ENCODE results near the gene DISP3. TPM values are rescaled to one million over a fixed set of nuclear protein-coding genes. Genes with fewer than 3 reads are reported as not detected.

The DISP3 gene
- total and polyA plus RNA-seq, 4 donors: 0.04 to 0.18 (median 0.07) TPM; not detected in 1

DNA sequence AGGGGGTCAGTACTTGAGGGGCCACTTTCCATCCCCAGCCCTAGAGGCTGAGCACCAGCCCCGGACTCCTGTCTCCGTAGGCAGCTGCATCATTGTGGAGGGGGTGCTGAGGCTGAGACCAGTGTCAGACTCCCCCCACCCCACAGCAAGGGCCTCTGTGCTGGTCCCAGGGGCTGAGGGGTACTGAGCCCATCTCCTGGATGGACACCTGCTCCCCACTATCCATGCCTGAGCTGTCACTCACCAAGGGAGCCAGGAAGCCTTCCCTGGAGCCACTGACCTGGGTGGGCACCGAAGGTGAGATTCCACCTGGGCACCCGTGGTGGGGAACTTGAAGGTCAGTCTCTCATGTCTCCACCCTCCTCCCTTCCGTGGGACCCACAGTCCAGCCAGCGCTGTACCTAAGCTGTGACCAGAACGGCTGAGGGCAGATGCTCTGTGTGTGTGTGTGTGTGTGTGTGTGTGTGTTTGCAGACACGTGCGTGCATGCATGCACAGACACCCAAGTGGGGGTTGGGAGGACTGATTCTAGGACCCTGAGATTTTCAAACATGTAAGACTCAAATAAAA lies 9.3 kb downstream of the DISP3 start:
- Histone ChIP-seq H3K9me3 (ENCODE audit: control insufficient read depth in 4 of 4, insufficient read depth in 3 of 4, low read length in 3 of 4) (peaks cover 0 to 2% (median 0%) of the 10 kb centered on the region in 4 donors), H3K27me3 (ENCODE audit: control insufficient read depth in 3 of 3, insufficient read depth in 3 of 3, low read length in 2 of 3) (peaks cover 0 to 13% (median 3%) of the 10 kb centered on the region in 3 donors), H3K4me1 (ENCODE audit: control insufficient read depth in 5 of 5, insufficient read depth in 5 of 5, low read length in 5 of 5) (peaks cover 0 to 2% (median 0%) of the 10 kb centered on the region in 5 donors), H3K4me3 (no peak overlapping the region), H3K9ac (ENCODE audit: insufficient read depth in 1 of 2, low read length in 2 of 2) (no peak overlapping the region), H3K27ac (ENCODE audit: low read depth in 1 of 2, low read length in 1 of 2) (no peak overlapping the region), H3K36me3 (ENCODE audit: control insufficient read depth in 4 of 4, insufficient read depth in 4 of 4, low read length in 4 of 4) (no peaks in the 10 kb centered on the region)
- 79 to 82% methylated on average over 9 of the region's 9 CpGs for WGBS, 2 donors
- TF ChIP-seq, protein P1, sequence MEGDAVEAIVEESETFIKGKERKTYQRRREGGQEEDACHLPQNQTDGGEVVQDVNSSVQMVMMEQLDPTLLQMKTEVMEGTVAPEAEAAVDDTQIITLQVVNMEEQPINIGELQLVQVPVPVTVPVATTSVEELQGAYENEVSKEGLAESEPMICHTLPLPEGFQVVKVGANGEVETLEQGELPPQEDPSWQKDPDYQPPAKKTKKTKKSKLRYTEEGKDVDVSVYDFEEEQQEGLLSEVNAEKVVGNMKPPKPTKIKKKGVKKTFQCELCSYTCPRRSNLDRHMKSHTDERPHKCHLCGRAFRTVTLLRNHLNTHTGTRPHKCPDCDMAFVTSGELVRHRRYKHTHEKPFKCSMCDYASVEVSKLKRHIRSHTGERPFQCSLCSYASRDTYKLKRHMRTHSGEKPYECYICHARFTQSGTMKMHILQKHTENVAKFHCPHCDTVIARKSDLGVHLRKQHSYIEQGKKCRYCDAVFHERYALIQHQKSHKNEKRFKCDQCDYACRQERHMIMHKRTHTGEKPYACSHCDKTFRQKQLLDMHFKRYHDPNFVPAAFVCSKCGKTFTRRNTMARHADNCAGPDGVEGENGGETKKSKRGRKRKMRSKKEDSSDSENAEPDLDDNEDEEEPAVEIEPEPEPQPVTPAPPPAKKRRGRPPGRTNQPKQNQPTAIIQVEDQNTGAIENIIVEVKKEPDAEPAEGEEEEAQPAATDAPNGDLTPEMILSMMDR (IDR thresholded peaks at IDR 0.05; ENCODE audit: control extremely low read depth, extremely low read depth): no peak
- ATAC-seq (ENCODE audit: insufficient read depth, low FRiP score): no peak
- DNase-seq: no peak

DNA sequence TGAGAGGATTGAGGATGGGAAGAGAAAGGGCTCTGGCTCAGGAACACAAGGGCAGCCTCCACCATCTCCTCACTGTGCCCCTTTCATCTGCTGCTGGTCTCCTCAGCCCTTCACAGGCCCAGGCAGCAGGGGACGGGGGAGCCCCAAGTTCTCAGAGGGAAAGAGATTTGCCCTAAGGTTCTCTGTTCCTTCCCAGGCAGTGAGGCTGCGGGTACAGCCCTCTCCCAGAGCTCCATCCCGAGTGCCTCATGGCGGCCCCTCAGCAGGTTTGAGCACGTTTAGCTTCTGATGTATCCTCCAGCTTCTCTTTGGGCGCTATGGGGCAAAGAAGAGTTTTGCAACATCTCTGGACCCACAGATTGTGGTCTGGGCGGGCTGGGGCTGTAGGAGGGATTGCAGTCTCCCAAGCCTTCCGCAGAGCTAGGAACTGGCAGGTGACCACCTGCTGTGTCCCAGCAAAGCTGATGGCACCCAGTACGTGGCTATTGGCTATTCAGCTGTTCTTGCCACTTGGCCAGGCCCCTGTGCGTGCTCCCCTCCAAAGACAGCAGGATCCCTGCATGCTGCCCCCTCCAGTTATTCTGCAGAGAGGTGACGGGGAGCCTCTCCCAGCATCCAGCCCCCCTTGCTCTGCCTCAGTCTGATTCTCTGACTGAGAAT lies 10.1 kb downstream of the DISP3 start:
- TF ChIP-seq, protein P1 (IDR thresholded peaks at IDR 0.05; ENCODE audit: control extremely low read depth, extremely low read depth): no peak
- no peak for ATAC-seq (ENCODE audit: insufficient read depth, low FRiP score)

DNA sequence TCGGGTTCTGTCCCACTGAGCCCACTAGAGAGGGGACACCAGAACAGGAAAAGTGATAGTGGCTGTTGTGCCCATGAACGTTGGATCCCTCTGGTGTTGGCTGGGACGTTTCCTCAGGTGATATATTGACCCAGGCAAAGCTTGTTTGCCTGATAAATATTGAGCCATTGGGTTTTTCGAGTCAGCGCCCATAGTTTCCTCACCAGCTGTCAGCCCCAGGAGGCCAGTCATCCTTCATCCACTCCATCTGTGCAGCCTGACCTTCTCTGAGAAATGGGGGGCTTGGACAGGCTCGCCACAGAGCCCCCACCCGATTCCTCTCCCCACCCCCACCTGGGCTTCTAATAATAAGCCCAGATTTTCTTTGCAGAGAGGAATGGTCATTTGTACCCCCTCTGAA lies 13.3 kb downstream of the DISP3 start:
- no peak overlapping the region for H3K27ac ChIP-seq (ENCODE audit: low read depth in 1 of 2, low read length in 1 of 2)
- WGBS, 2 donors: 52 to 68% methylated on average over 7 of the region's 7 CpGs
- H3K9ac ChIP-seq (ENCODE audit: insufficient read depth in 1 of 2, low read length in 2 of 2): no peak overlapping the region
- H3K4me1 ChIP-seq (ENCODE audit: control insufficient read depth in 5 of 5, insufficient read depth in 5 of 5, low read length in 5 of 5): no peaks in the 10 kb centered on the region
- no peaks in the 10 kb centered on the region for H3K36me3 ChIP-seq (ENCODE audit: control insufficient read depth in 4 of 4, insufficient read depth in 4 of 4, low read length in 4 of 4)
- H3K4me3 ChIP-seq: no peak overlapping the region
- TF ChIP-seq, protein P1 (IDR thresholded peaks at IDR 0.05; ENCODE audit: control extremely low read depth, extremely low read depth): no peak
- H3K27me3 ChIP-seq (ENCODE audit: control insufficient read depth in 3 of 3, insufficient read depth in 3 of 3, low read length in 2 of 3): peaks cover 0 to 2% (median 0%) of the 10 kb centered on the region in 3 donors
- ATAC-seq (ENCODE audit: insufficient read depth, low FRiP score): no peak
- no peak for DNase-seq
- peaks cover 0 to 6% (median 2%) of the 10 kb centered on the region in 4 donors for H3K9me3 ChIP-seq (ENCODE audit: control insufficient read depth in 4 of 4, insufficient read depth in 3 of 4, low read length in 3 of 4)

More for the DNA sequence above, 10.1 kb downstream of the DISP3 start:
- Histone ChIP-seq H3K4me3 (no peak overlapping the region), H3K4me1 (ENCODE audit: control insufficient read depth in 5 of 5, insufficient read depth in 5 of 5, low read length in 5 of 5) (peaks cover 0 to 2% (median 0%) of the 10 kb centered on the region in 5 donors), H3K27ac (ENCODE audit: low read depth in 1 of 2, low read length in 1 of 2) (no peak overlapping the region), H3K36me3 (ENCODE audit: control insufficient read depth in 4 of 4, insufficient read depth in 4 of 4, low read length in 4 of 4) (no peaks in the 10 kb centered on the region), H3K9me3 (ENCODE audit: control insufficient read depth in 4 of 4, insufficient read depth in 3 of 4, low read length in 3 of 4) (peaks cover 0 to 6% (median 2%) of the 10 kb centered on the region in 4 donors), H3K9ac (ENCODE audit: insufficient read depth in 1 of 2, low read length in 2 of 2) (no peak overlapping the region), H3K27me3 (ENCODE audit: control insufficient read depth in 3 of 3, insufficient read depth in 3 of 3, low read length in 2 of 3) (peaks cover 0 to 13% (median 3%) of the 10 kb centered on the region in 3 donors)
- DNase-seq: no peak
- 63 to 68% methylated on average over 11 of the region's 11 CpGs for WGBS, 2 donors

All from lung (tissue), 12 donors.